Sigmoid colon (tissue), 7 donors: ENCODE results near the gene ACAN. TPM values are rescaled to one million over a fixed set of nuclear protein-coding genes. Genes with fewer than 3 reads are reported as not detected.

ENCODE experiments used
- DNase-seq: peaks from one replicate; pipeline ENCODE4 v3.0.0-alpha.2; 2019
- H3K27ac ChIP-seq, 4 donors: fragments of 200-600 bp; sonication (generic); one replicate each; pipeline ENCODE4 v1.5.1; 2016 to 2019; ENCODE audit warnings: mild to moderate bottlenecking in 1 of 4
- H3K27me3 ChIP-seq, 3 donors: fragments of 200-600 bp; sonication (generic); one replicate each; pipeline ENCODE4 v1.5.1; 2019; ENCODE audit warnings: mild to moderate bottlenecking in 1 of 3
- H3K36me3 ChIP-seq, 4 donors: fragments of 200-600 bp; sonication (generic); one replicate each; pipeline ENCODE4 v1.5.1; 2016 to 2019
- H3K4me1 ChIP-seq, 4 donors: fragments of 200-600 bp; sonication (generic); one replicate each; pipeline ENCODE4 v1.5.1; 2017 to 2019
- H3K4me3 ChIP-seq, 4 donors: fragments of 200-600 bp; sonication (generic); one replicate each; pipeline ENCODE4 v1.5.1; 2017 to 2019; ENCODE audit warnings: mild to moderate bottlenecking in 2 of 4, moderate library complexity in 1 of 4
- H3K9me3 ChIP-seq, 4 donors: fragments of 200-600 bp in 3 of 4; sonication (generic) in 3 of 4; one replicate each; pipeline versions ENCODE4 v1.5.1 to v1.6.1; 2013 to 2019
- CTCF ChIP-seq, 4 experiments: fragments of 450-650 bp in 3 of 4; fragments of 200-600 bp in 1 of 4; IDR thresholded peaks; one replicate each; pipeline ENCODE4 v1.5.1; 2016 to 2019; ENCODE audit warnings: antibody characterized with exemption in 4 of 4, mild to moderate bottlenecking in 3 of 4, moderate library complexity in 2 of 4
- EP300 ChIP-seq, 4 donors: sonication (generic); formaldehyde crosslinking; IDR thresholded peaks; one replicate each; pipeline ENCODE4 v1.6.1; 2017; ENCODE audit warnings: antibody characterized with exemption in 4 of 4
- POLR2A ChIP-seq, 2 donors: fragments of 450-650 bp; IDR thresholded peaks; one replicate each; pipeline ENCODE4 v1.6.1; 2016; ENCODE audit warnings: antibody characterized with exemption in 2 of 2, mild to moderate bottlenecking in 2 of 2, moderate library complexity in 2 of 2
- POLR2AphosphoS5 ChIP-seq, 4 donors: sonication (generic); formaldehyde crosslinking; IDR thresholded peaks; one replicate each; pipeline ENCODE4 v1.6.1; 2017; ENCODE audit warnings: antibody characterized with exemption in 4 of 4
- WGBS, 2 donors: extraction: QIAGEN DNeasy Blood & Tissue Kit; methylation state at CpG; one replicate each; pipeline ENCODE4 v1.1.7; 2013; 5-methylcytosine and 5-hydroxymethylcytosine counted together
- intact Hi-C: fragments of 100-400 bp; cut with DNase I; formaldehyde crosslinking; loops from one replicate; pipeline ENCODE4 v1.15.1; 2023
- polyA plus RNA-seq, 3 donors: library from polyadenylated mRNA; stranded (reverse); fragments of 200-250 nt; gene quantifications; one replicate each; pipeline ENCODE4 v1.2.3, GENCODE V29; 2013
- total RNA-seq, 4 donors: library from RNA; depleted of rRNA; stranded (reverse); fragments of >200 nt; gene quantifications; one replicate each; pipeline ENCODE4 v1.1.0, GENCODE V29; 2016
- donor health status: healthy with polysubstance abuse.
- donor health status: Bipolar disorder and iron deficiency.
- donor health status: healthy.

The ACAN gene
- total and polyA plus RNA-seq, 7 donors, result 0.17 to 0.36 TPM; not detected in 5

- Histone ChIP-seq H3K36me3 (no peaks in the 10 kb centered on the region), H3K4me3 (no peak overlapping the region), H3K4me1 (no peaks in the 10 kb centered on the region), H3K9me3 (peaks cover 0 to 2% (median 0%) of the 10 kb centered on the region in 4 donors), H3K27me3 (peaks cover 3 to 31% (median 5%) of the 10 kb centered on the region in 3 donors), H3K27ac (no peak overlapping the region)
- no peak for TF ChIP-seq POLR2A (IDR thresholded peaks at IDR 0.05)
- no peak for TF ChIP-seq CTCF (IDR thresholded peaks at IDR 0.05)
- 82 to 88% methylated on average over 1 of the region's 1 CpG for WGBS, 2 donors
- intact Hi-C loops, result no loop called here
- DNase-seq, result no peak
Observed at GRCh38 chr15:88791637-88792036, 11.6 kb upstream of the ACAN start.

- H3K4me3 ChIP-seq, result no peak overlapping the region
- intact Hi-C loops, result no loop called here
- WGBS, 2 donors, result 21 to 36% methylated on average over 22 of the region's 22 CpGs
- H3K27me3 ChIP-seq, result peaks cover 3 to 38% (median 5%) of the 10 kb centered on the region in 3 donors
- no peak for DNase-seq
- H3K4me1 ChIP-seq, result no peaks in the 10 kb centered on the region
- TF ChIP-seq POLR2A (IDR thresholded peaks at IDR 0.05), result no peak
- TF ChIP-seq EP300 (IDR thresholded peaks at IDR 0.05), result no peak
- TF ChIP-seq POLR2AphosphoS5 (IDR thresholded peaks at IDR 0.05), result no peak
- no peak for TF ChIP-seq CTCF (IDR thresholded peaks at IDR 0.05)
- no peaks in the 10 kb centered on the region for H3K36me3 ChIP-seq
- no peak overlapping the region for H3K27ac ChIP-seq
- no peaks in the 10 kb centered on the region for H3K9me3 ChIP-seq
Observed at GRCh38 chr15:88792342-88793282, 10.6 kb upstream of the ACAN start.

- Histone ChIP-seq H3K27me3 (peaks cover 3 to 52% (median 5%) of the 10 kb centered on the region in 3 donors), H3K36me3 (no peaks in the 10 kb centered on the region), H3K4me1 (no peaks in the 10 kb centered on the region), H3K4me3 (no peak overlapping the region), H3K9me3 (no peaks in the 10 kb centered on the region), H3K27ac (no peak overlapping the region)
- TF ChIP-seq POLR2AphosphoS5 (IDR thresholded peaks at IDR 0.05) (no peak), EP300 (IDR thresholded peaks at IDR 0.05) (no peak), CTCF (IDR thresholded peaks at IDR 0.05) (no peak), POLR2A (IDR thresholded peaks at IDR 0.05) (no peak)
- intact Hi-C loops, result no loop called here
- WGBS, 2 donors, result 72 to 74% methylated on average over 5 of the region's 5 CpGs
- DNase-seq, result no peak
Observed at GRCh38 chr15:88794001-88794400, 9.2 kb upstream of the ACAN start.

GRCh38 chr15:88797663-88798339 is 5.4 kb upstream of the ACAN start:
- Histone ChIP-seq H3K27me3 (peaks cover 5 to 83% (median 9%) of the 10 kb centered on the region in 3 donors), H3K27ac (no peak overlapping the region), H3K36me3 (no peaks in the 10 kb centered on the region), H3K4me3 (no peak overlapping the region), H3K9me3 (no peaks in the 10 kb centered on the region), H3K4me1 (peaks cover 0 to 3% (median 0%) of the 10 kb centered on the region in 4 donors)
- no peak for TF ChIP-seq EP300 (IDR thresholded peaks at IDR 0.05)
- DNase-seq, result no peak
- WGBS, 2 donors, result 66 to 76% methylated on average over 7 of the region's 7 CpGs
- intact Hi-C loops, result no loop called here

GRCh38 chr15:88799341-88799740 is 3.9 kb upstream of the ACAN start:
- intact Hi-C loops, result no loop called here
- Histone ChIP-seq H3K4me3 (no peak overlapping the region), H3K27ac (no peak overlapping the region), H3K27me3 (peaks cover 11 to 90% (median 24%) of the 10 kb centered on the region in 3 donors), H3K36me3 (no peaks in the 10 kb centered on the region), H3K9me3 (no peaks in the 10 kb centered on the region), H3K4me1 (peaks cover 0 to 12% (median 3%) of the 10 kb centered on the region in 4 donors)
- 76 to 88% methylated on average over 4 of the region's 4 CpGs for WGBS, 2 donors
- no peak for TF ChIP-seq POLR2A (IDR thresholded peaks at IDR 0.05)
- no peak for TF ChIP-seq EP300 (IDR thresholded peaks at IDR 0.05)
- TF ChIP-seq CTCF (IDR thresholded peaks at IDR 0.05), result no peak
- no peak for TF ChIP-seq POLR2AphosphoS5 (IDR thresholded peaks at IDR 0.05)
- no peak for DNase-seq
